MM.1S (cell line): ENCODE results near the gene OR4E2.

ENCODE experiments used
- EZH2 ChIP-seq: fragments of 300-600 bp; sonication (generic); optimal IDR thresholded peaks from 2 replicates; pipeline ENCODE3; 2017; ENCODE audit warnings: low read depth, mild to moderate bottlenecking, antibody characterized with exemption, low read length, mixed read lengths
- TF ChIP-seq, protein P1 (sequence below): fragments of 300-600 bp; sonication (generic); IDR thresholded peaks from 2 replicates; pipeline ENCODE4 v1.5.1; 2016; ENCODE audit warnings: antibody characterized with exemption, low read length, mixed read lengths

DNA sequence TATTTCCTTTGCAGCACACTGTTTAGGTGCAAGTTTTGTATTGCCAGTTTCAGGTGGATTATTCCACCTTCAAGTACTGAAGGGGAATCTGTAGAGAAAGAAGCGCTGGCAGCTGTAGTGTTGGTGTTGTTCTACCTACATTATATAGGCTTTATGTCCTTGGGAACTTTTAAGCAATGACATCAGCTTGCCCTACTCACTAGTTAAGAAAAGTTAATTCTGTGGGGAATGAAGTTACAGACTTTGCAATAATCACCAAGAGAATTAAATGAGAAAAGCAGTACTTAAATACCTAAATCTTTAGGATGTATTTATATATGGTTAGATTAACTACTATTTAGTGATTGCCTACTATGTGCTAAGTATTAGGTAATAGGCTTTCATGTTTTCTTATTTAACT, 20.1 kb downstream of the OR4E2 start, which contains the start of gene OR4E1:
- TF ChIP-seq, protein P1, sequence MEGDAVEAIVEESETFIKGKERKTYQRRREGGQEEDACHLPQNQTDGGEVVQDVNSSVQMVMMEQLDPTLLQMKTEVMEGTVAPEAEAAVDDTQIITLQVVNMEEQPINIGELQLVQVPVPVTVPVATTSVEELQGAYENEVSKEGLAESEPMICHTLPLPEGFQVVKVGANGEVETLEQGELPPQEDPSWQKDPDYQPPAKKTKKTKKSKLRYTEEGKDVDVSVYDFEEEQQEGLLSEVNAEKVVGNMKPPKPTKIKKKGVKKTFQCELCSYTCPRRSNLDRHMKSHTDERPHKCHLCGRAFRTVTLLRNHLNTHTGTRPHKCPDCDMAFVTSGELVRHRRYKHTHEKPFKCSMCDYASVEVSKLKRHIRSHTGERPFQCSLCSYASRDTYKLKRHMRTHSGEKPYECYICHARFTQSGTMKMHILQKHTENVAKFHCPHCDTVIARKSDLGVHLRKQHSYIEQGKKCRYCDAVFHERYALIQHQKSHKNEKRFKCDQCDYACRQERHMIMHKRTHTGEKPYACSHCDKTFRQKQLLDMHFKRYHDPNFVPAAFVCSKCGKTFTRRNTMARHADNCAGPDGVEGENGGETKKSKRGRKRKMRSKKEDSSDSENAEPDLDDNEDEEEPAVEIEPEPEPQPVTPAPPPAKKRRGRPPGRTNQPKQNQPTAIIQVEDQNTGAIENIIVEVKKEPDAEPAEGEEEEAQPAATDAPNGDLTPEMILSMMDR = no peak
- TF ChIP-seq EZH2 = no peak
